Measurements from ENCODE around the gene PPP2R5C.
"Not testable (repeated sequence)": the region's sequence is repeated elsewhere in the genome, so short reads cannot be mapped to it uniquely, and the experiment has no call there.

PPP2R5C gene

GRCh38 chr14:101728367-101728742 is 33.2 kb upstream of the PPP2R5C start:
- no peak for TF ChIP-seq POU6F1 (CRISPR knock-in tag; IDR thresholded peaks at IDR 0.05; ENCODE audit: borderline replicate concordance, low read depth)
- TF ChIP-seq GLIS3 (CRISPR knock-in tag; IDR thresholded peaks at IDR 0.05): no peak
- no peak for TF ChIP-seq CREB5 (CRISPR knock-in tag; IDR thresholded peaks at IDR 0.05; ENCODE audit: low read depth)
- TF ChIP-seq BACH2 (CRISPR knock-in tag; IDR thresholded peaks at IDR 0.05; ENCODE audit: borderline replicate concordance): no peak
- TF ChIP-seq PPARA (CRISPR knock-in tag; IDR thresholded peaks at IDR 0.05; ENCODE audit: borderline replicate concordance): no peak
- TF ChIP-seq TOX (CRISPR knock-in tag; IDR thresholded peaks at IDR 0.05; ENCODE audit: borderline replicate concordance): no peak
- no peak for TF ChIP-seq ARNTL (CRISPR knock-in tag; IDR thresholded peaks at IDR 0.05; ENCODE audit: borderline replicate concordance, low read depth)
- TF ChIP-seq SNAI2 (CRISPR knock-in tag; IDR thresholded peaks at IDR 0.05): no peak
- no peak for TF ChIP-seq ZC3H10 (CRISPR knock-in tag; IDR thresholded peaks at IDR 0.05)
- TF ChIP-seq ZNF70 (CRISPR knock-in tag; IDR thresholded peaks at IDR 0.05): no peak
- ATAC-seq: no peak

- no peak for TF ChIP-seq GLIS3 (CRISPR knock-in tag; IDR thresholded peaks at IDR 0.05)
- no peak for TF ChIP-seq ZFP3 (CRISPR knock-in tag; IDR thresholded peaks at IDR 0.05)
- no peak for TF ChIP-seq TOX (CRISPR knock-in tag; IDR thresholded peaks at IDR 0.05; ENCODE audit: borderline replicate concordance)
Observed at GRCh38 chr14:101729382-101729781, 32.1 kb upstream of the PPP2R5C start.

GRCh38 chr14:101730157-101730556 is 31.4 kb upstream of the PPP2R5C start:
- ATAC-seq: not testable (repeated sequence)

More at GRCh38 chr14:101729382-101729781, 32.1 kb upstream of the PPP2R5C start:
- ATAC-seq: no peak

- no peak for ATAC-seq
- no peak for TF ChIP-seq OSR1 (CRISPR knock-in tag; IDR thresholded peaks at IDR 0.05)
- no peak for TF ChIP-seq ARNTL (CRISPR knock-in tag; IDR thresholded peaks at IDR 0.05; ENCODE audit: borderline replicate concordance, low read depth)
- TF ChIP-seq CREB5 (CRISPR knock-in tag; IDR thresholded peaks at IDR 0.05; ENCODE audit: low read depth): no peak
- TF ChIP-seq GLIS3 (CRISPR knock-in tag; IDR thresholded peaks at IDR 0.05): no peak
- TF ChIP-seq ZNF565 (CRISPR knock-in tag; conservative IDR thresholded peaks at IDR 0.05; ENCODE audit: low read depth): no peak
- no peak for TF ChIP-seq ZFP3 (CRISPR knock-in tag; IDR thresholded peaks at IDR 0.05)
- no peak for TF ChIP-seq TOX (CRISPR knock-in tag; IDR thresholded peaks at IDR 0.05; ENCODE audit: borderline replicate concordance)
- no peak for TF ChIP-seq POU6F1 (CRISPR knock-in tag; IDR thresholded peaks at IDR 0.05; ENCODE audit: borderline replicate concordance, low read depth)
Observed at GRCh38 chr14:101730626-101731186, 30.8 kb upstream of the PPP2R5C start.

- peak; percentile 69 for ATAC-seq
- no peak for TF ChIP-seq BACH2 (CRISPR knock-in tag; IDR thresholded peaks at IDR 0.05; ENCODE audit: borderline replicate concordance)
- no peak for TF ChIP-seq TCF4 (CRISPR knock-in tag; IDR thresholded peaks at IDR 0.05; ENCODE audit: borderline replicate concordance)
- TF ChIP-seq TOX (CRISPR knock-in tag; IDR thresholded peaks at IDR 0.05; ENCODE audit: borderline replicate concordance): no peak
- no peak for TF ChIP-seq SNAI2 (CRISPR knock-in tag; IDR thresholded peaks at IDR 0.05)
- TF ChIP-seq ARNTL (CRISPR knock-in tag; IDR thresholded peaks at IDR 0.05; ENCODE audit: borderline replicate concordance, low read depth): no peak
- no peak for TF ChIP-seq ZNF565 (CRISPR knock-in tag; conservative IDR thresholded peaks at IDR 0.05; ENCODE audit: low read depth)
- TF ChIP-seq CREB5 (CRISPR knock-in tag; IDR thresholded peaks at IDR 0.05; ENCODE audit: low read depth): no peak
- TF ChIP-seq RARB (CRISPR knock-in tag; IDR thresholded peaks at IDR 0.05): no peak
- no peak for TF ChIP-seq POU6F1 (CRISPR knock-in tag; IDR thresholded peaks at IDR 0.05; ENCODE audit: borderline replicate concordance, low read depth)
- no peak for TF ChIP-seq GLIS3 (CRISPR knock-in tag; IDR thresholded peaks at IDR 0.05)
- TF ChIP-seq ESRRG (CRISPR knock-in tag; IDR thresholded peaks at IDR 0.05): no peak
- no peak for TF ChIP-seq ZFP3 (CRISPR knock-in tag; IDR thresholded peaks at IDR 0.05)
- TF ChIP-seq ZNF70 (CRISPR knock-in tag; IDR thresholded peaks at IDR 0.05): no peak
- TF ChIP-seq TSHZ2 (CRISPR knock-in tag; IDR thresholded peaks at IDR 0.05): no peak
Observed at GRCh38 chr14:101731187-101732080, 30.1 kb upstream of the PPP2R5C start.

All from SK-N-SH treated with all-trans-retinoic acid at 6 μM for 48 hours (cell line).